Activated CD4-positive, alpha-beta T cell treated with anti-CD3 and anti-CD28 coated beads, Interleukin-2, amount 10 ng/mL, durations not matched to agents 7 days and 5 days (primary cell): ENCODE measurements around the gene LRRC70. TPM values are rescaled to one million over a fixed set of nuclear protein-coding genes. Genes with fewer than 3 reads are reported as not detected.

Source experiments
- CTCF ChIA-PET: fragments of 350-600 bp; sonication (Branson Sonifier 250); formaldehyde crosslinking; loops from one replicate; lab custom pipeline; 2021; ENCODE audit warnings: antibody characterized with exemption; lab: Charles Lee
- POLR2A ChIA-PET: fragments of 350-600 bp; sonication (Branson Sonifier 250); formaldehyde crosslinking; loops from one replicate; lab custom pipeline; 2021; ENCODE audit warnings: antibody characterized with exemption; lab: Charles Lee
- DNase-seq: peaks from one replicate; pipeline ENCODE4 v3.0.0-alpha.2; 2020
- H3K27ac Mint-ChIP-seq: one replicate; pipeline ENCODE4 v1.8.0; 2021; ENCODE audit warnings: mild to moderate bottlenecking, moderate library complexity, mixed read lengths
- H3K27me3 Mint-ChIP-seq: one replicate; pipeline ENCODE4 v1.8.0; 2021; ENCODE audit warnings: mixed read lengths
- H3K36me3 Mint-ChIP-seq: one replicate; pipeline ENCODE4 v1.8.0; 2021; ENCODE audit warnings: low read depth, mixed read lengths
- H3K4me1 Mint-ChIP-seq: one replicate; pipeline ENCODE4 v1.8.0; 2021; ENCODE audit warnings: mixed read lengths
- H3K4me3 Mint-ChIP-seq: one replicate; pipeline ENCODE4 v1.8.0; 2021; ENCODE audit warnings: mild to moderate bottlenecking, moderate library complexity, mixed read lengths
- H3K9me3 Mint-ChIP-seq: one replicate; pipeline ENCODE4 v1.8.0; 2021; ENCODE audit warnings: mixed read lengths
- total RNA-seq, 2 experiments: library from RNA; stranded (reverse); gene quantifications; one replicate each; pipeline ENCODE4 v1.2.3, GENCODE V29; 2021

LRRC70 gene
- total RNA-seq, 2 experiments from 2014 or later = 0.47 to 0.85 TPM

GRCh38 chr5:62596096-62596495, 17.5 kb downstream of the LRRC70 start:
- H3K27me3 Mint-ChIP-seq = no peaks in the 10 kb centered on the region
- no peaks in the 10 kb centered on the region for H3K9me3 Mint-ChIP-seq
- H3K27ac Mint-ChIP-seq = no peak overlapping the region
- ChIA-PET POLR2A (no interaction called here), CTCF (interaction anchor here (0.6 kb wide), 2 partner anchors 184 to 492 kb away, joined by 3 read pairs; partner anchors contain the start of gene IPO11)
- no peak for DNase-seq
- no peaks in the 10 kb centered on the region for H3K4me1 Mint-ChIP-seq
- peaks cover 18% of the 10 kb centered on the region for H3K36me3 Mint-ChIP-seq
- no peak overlapping the region for H3K4me3 Mint-ChIP-seq

GRCh38 chr5:62596691-62597090, 18.1 kb downstream of the LRRC70 start:
- peaks cover 16% of the 10 kb centered on the region for H3K36me3 Mint-ChIP-seq
- DNase-seq = no peak
- POLR2A ChIA-PET = no interaction called here
- H3K4me3 Mint-ChIP-seq = no peak overlapping the region
- CTCF ChIA-PET = interaction anchor here (0.6 kb wide), 2 partner anchors 492 to 1169 kb away, joined by 3 to 4 read pairs; no protein-coding TSS in a partner anchor
- H3K4me1 Mint-ChIP-seq = no peaks in the 10 kb centered on the region
- no peak overlapping the region for H3K27ac Mint-ChIP-seq
- no peaks in the 10 kb centered on the region for H3K27me3 Mint-ChIP-seq
- no peaks in the 10 kb centered on the region for H3K9me3 Mint-ChIP-seq

- H3K9me3 Mint-ChIP-seq = no peaks in the 10 kb centered on the region
- H3K4me1 Mint-ChIP-seq = no peaks in the 10 kb centered on the region
- H3K4me3 Mint-ChIP-seq = no peak overlapping the region
- H3K36me3 Mint-ChIP-seq = peaks cover 12% of the 10 kb centered on the region
- H3K27me3 Mint-ChIP-seq = no peaks in the 10 kb centered on the region
- ChIA-PET CTCF (interaction anchor here (0.6 kb wide), 1 partner anchor 1169 kb away, joined by 4 read pairs; no protein-coding TSS in a partner anchor), POLR2A (no interaction called here)
- DNase-seq = no peak
- H3K27ac Mint-ChIP-seq = no peak overlapping the region
These were observed 18.7 kb downstream of the LRRC70 start for GRCh38 chr5:62597314-62597713.

- Mint-ChIP-seq H3K27me3 (no peaks in the 10 kb centered on the region), H3K9me3 (no peaks in the 10 kb centered on the region), H3K36me3 (peaks cover 4% of the 10 kb centered on the region), H3K27ac (no peak overlapping the region), H3K4me1 (peaks cover 1% of the 10 kb centered on the region), H3K4me3 (no peak overlapping the region)
- POLR2A ChIA-PET = no interaction called here
- CTCF ChIA-PET = interaction anchor here (0.5 kb wide), 1 partner anchor 108 kb away, joined by 6 read pairs; no protein-coding TSS in a partner anchor
- no peak for DNase-seq
These were observed 22.1 kb downstream of the LRRC70 start for GRCh38 chr5:62600560-62601252.

DNA sequence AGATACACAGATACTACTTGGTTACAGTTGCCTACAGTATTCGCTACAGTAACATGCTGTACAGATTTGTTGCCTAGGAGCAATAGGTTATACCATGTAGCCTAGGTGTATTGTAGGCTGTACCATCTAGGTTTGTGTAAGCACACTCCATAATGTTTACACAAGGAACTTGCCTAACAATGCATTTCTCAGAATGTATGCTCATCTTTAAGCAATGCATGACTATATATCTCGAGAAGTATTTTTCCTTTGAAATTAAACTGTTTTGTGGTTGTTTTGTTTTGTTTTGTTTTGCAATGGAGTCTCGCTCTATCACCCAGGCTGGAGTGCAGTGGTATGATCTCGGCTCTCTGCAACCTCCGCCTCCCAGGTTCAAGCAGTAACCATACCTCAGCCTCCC, 25.3 kb downstream of the LRRC70 start:
- H3K36me3 Mint-ChIP-seq = peaks cover 13% of the 10 kb centered on the region
- H3K27me3 Mint-ChIP-seq = no peaks in the 10 kb centered on the region
- no peak for DNase-seq
- H3K9me3 Mint-ChIP-seq = no peaks in the 10 kb centered on the region
- H3K4me1 Mint-ChIP-seq = peaks cover 4% of the 10 kb centered on the region
- no peak overlapping the region for H3K27ac Mint-ChIP-seq
- ChIA-PET POLR2A (no interaction called here), CTCF (no interaction called here)
- no peak overlapping the region for H3K4me3 Mint-ChIP-seq

- H3K9me3 Mint-ChIP-seq = no peaks in the 10 kb centered on the region
- H3K4me1 Mint-ChIP-seq = peaks cover 4% of the 10 kb centered on the region
- POLR2A ChIA-PET = no interaction called here
- peaks cover 17% of the 10 kb centered on the region for H3K36me3 Mint-ChIP-seq
- no peak for DNase-seq
- CTCF ChIA-PET = interaction anchor here (0.6 kb wide), 1 partner anchor 865 kb away, joined by 3 read pairs; no protein-coding TSS in a partner anchor
- H3K4me3 Mint-ChIP-seq = no peak overlapping the region
- H3K27ac Mint-ChIP-seq = no peak overlapping the region
- H3K27me3 Mint-ChIP-seq = no peaks in the 10 kb centered on the region
These were observed 27.0 kb downstream of the LRRC70 start for GRCh38 chr5:62605638-62606037.

GRCh38 chr5:62606878-62607277, 28.3 kb downstream of the LRRC70 start:
- no peak for DNase-seq
- Mint-ChIP-seq H3K27ac (no peak overlapping the region), H3K36me3 (peaks cover 17% of the 10 kb centered on the region), H3K27me3 (no peaks in the 10 kb centered on the region), H3K9me3 (no peaks in the 10 kb centered on the region), H3K4me1 (peaks cover 4% of the 10 kb centered on the region), H3K4me3 (no peak overlapping the region)
- POLR2A ChIA-PET = interaction anchor here (0.7 kb wide), 1 partner anchor 59 kb away, joined by 3 read pairs; no protein-coding TSS in a partner anchor
- CTCF ChIA-PET = no interaction called here

DNA sequence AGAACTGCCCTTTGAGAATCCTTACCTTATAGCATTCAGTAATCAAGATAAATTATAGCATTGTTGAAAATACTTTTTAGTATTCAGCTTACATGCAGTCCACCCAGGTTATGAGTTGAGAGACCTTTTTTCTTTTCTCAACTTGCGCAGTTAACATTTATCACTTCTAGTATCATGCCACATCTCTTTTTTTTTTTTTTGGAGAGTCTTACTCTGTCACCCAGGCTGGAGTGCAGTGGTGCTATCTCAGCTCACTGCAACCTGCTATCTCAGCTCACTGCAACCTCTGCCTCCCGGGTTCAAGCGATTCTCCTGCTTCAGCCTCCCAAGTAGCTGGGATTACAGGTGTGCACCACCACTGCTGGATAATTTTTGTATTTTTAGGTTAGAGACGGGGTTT, 29.0 kb downstream of the LRRC70 start:
- Mint-ChIP-seq H3K9me3 (no peaks in the 10 kb centered on the region), H3K4me3 (no peak overlapping the region), H3K36me3 (peaks cover 19% of the 10 kb centered on the region), H3K4me1 (peaks cover 4% of the 10 kb centered on the region), H3K27ac (no peak overlapping the region), H3K27me3 (no peaks in the 10 kb centered on the region)
- no peak for DNase-seq
- ChIA-PET CTCF (no interaction called here), POLR2A (no interaction called here)

GRCh38 chr5:62608529-62609511, 30.2 kb downstream of the LRRC70 start:
- H3K4me3 Mint-ChIP-seq = no peak overlapping the region

DNA sequence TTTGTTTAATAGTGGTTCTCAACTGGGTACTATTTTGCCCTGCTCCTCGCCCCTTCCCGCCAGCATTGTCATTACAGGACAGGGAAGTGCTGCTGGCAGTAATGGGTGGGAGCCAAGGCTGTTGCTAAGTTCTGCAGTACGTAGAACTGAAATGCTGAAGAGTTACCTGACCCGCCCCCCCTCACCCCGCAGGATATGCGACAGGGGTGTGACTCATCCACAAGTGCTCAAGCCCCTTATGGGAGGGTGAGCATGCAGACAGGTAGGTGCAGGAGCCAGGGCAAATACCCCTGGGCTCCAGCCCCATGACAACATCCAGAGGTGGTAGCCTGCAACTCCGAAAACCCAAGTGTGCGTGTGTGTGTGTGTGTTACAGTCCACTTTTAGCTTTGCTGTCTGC, 35.7 kb downstream of the LRRC70 start:
- POLR2A ChIA-PET = no interaction called here
- CTCF ChIA-PET = interaction anchor here (1.8 kb wide), 1 partner anchor 40 kb away, joined by 4 read pairs; no protein-coding TSS in a partner anchor
- Mint-ChIP-seq H3K9me3 (no peaks in the 10 kb centered on the region), H3K27ac (no peak overlapping the region), H3K4me1 (no peaks in the 10 kb centered on the region), H3K36me3 (peaks cover 10% of the 10 kb centered on the region), H3K27me3 (no peaks in the 10 kb centered on the region), H3K4me3 (no peak overlapping the region)
- DNase-seq = no peak

More at GRCh38 chr5:62608529-62609511, 30.2 kb downstream of the LRRC70 start:
- Mint-ChIP-seq H3K36me3 (peaks cover 20% of the 10 kb centered on the region), H3K27me3 (no peaks in the 10 kb centered on the region), H3K9me3 (no peaks in the 10 kb centered on the region), H3K27ac (no peak overlapping the region), H3K4me1 (peaks cover 4% of the 10 kb centered on the region)
- DNase-seq = no peak
- POLR2A ChIA-PET = no interaction called here
- CTCF ChIA-PET = interaction anchor here (0.9 kb wide), 1 partner anchor 22 kb away, joined by 4 read pairs; no protein-coding TSS in a partner anchor

GRCh38 chr5:62616615-62617277, 38.1 kb downstream of the LRRC70 start:
- no peak overlapping the region for H3K27ac Mint-ChIP-seq
- ChIA-PET CTCF (no interaction called here), POLR2A (no interaction called here)
- no peaks in the 10 kb centered on the region for H3K9me3 Mint-ChIP-seq
- no peaks in the 10 kb centered on the region for H3K4me1 Mint-ChIP-seq
- DNase-seq = no peak
- no peak overlapping the region for H3K4me3 Mint-ChIP-seq
- H3K27me3 Mint-ChIP-seq = no peaks in the 10 kb centered on the region
- H3K36me3 Mint-ChIP-seq = peaks cover 7% of the 10 kb centered on the region

- Mint-ChIP-seq H3K4me1 (no peaks in the 10 kb centered on the region), H3K9me3 (no peaks in the 10 kb centered on the region), H3K4me3 (no peak overlapping the region), H3K27ac (no peak overlapping the region), H3K27me3 (no peaks in the 10 kb centered on the region), H3K36me3 (peaks cover 5% of the 10 kb centered on the region)
- ChIA-PET CTCF (no interaction called here), POLR2A (no interaction called here)
- no peak for DNase-seq
These were observed 39.3 kb downstream of the LRRC70 start for GRCh38 chr5:62617943-62618342.
